Measurements from ENCODE around the gene RBFOX2. TPM values are rescaled to one million over a fixed set of nuclear protein-coding genes. Genes with fewer than 3 reads are reported as not detected.

The RBFOX2 gene
- polyA plus RNA-seq, 1 of the 3 experiments (the other 2 are of a cell fraction) = 115 TPM

DNA sequence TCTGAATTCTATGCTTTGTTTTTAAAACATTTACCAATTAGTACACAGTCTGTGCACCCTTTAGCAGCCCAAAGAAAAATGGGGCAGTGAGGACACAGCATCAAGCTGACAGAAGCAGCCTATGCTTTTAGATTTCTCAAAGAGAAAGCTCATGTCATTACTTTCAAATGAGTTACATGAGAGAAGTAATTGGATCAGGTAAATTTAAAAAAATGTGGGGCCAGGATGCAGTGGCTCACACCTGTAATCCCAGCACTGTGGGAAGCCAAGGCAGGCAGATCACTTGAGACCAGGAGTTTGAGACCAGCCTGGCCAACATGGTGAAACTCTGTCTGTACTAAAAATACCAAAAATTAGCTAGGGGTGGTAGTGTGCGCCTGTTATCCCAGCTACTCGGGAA, 253.3 kb downstream of the RBFOX2 start:
- Histone ChIP-seq H3K36me3 (replicated peaks in 1 of 2; ENCODE audit: control insufficient read depth in 1 of 2, insufficient read depth in 2 of 2, low read length in 1 of 2) (peaks cover 34 to 39% of the 10 kb centered on the region in 2 experiments), H3K79me2 (ENCODE audit: insufficient read depth) (peaks cover 62% of the 10 kb centered on the region), H2AFZ (ENCODE audit: low read depth) (no peak overlapping the region), H4K20me1 (ENCODE audit: insufficient read depth) (peaks cover 6% of the 10 kb centered on the region; the same call in 1 of the 2 replicates), H3K27ac (ENCODE audit: low read depth in 2 of 2, low read length in 1 of 2) (no peak overlapping the region), H3F3A (replicated peaks; ENCODE audit: insufficient read depth) (peaks cover 31% of the 10 kb centered on the region), H3K27me3 (ENCODE audit: insufficient read depth) (no peaks in the 10 kb centered on the region), H3K9me3 (no peaks in the 10 kb centered on the region), H3K4me2 (no peak overlapping the region), H3K4me1 (ENCODE audit: control insufficient read depth in 1 of 2, insufficient read depth in 2 of 2, low read depth in 1 of 2, low read length in 1 of 2) (peaks cover 5 to 14% of the 10 kb centered on the region in 2 experiments; a peak in 3 of 4 replicates), H3K4me3 (ENCODE audit: low read depth in 2 of 2, low read length in 1 of 2) (no peak overlapping the region), H3K9ac (no peak overlapping the region), H3K9me2 (no peaks in the 10 kb centered on the region)
- 85% methylated on average over 2 of the region's 2 CpGs for WGBS (ENCODE audit: low lambda C conversion rate)
- DNase-seq = no peak
- TF ChIP-seq SMC3 (IDR thresholded peaks at IDR 0.05; ENCODE audit: low read depth, low read length) = no peak
- TF ChIP-seq TAF1 (IDR thresholded peaks at IDR 0.05; ENCODE audit: borderline replicate concordance, low read depth, low read length) = no peak
- no peak for TF ChIP-seq RXRA (IDR thresholded peaks at IDR 0.05; ENCODE audit: borderline replicate concordance, low read depth)
- no peak for TF ChIP-seq GATA2 (CRISPR knock-in tag; IDR thresholded peaks at IDR 0.05)
- TF ChIP-seq, protein P1, sequence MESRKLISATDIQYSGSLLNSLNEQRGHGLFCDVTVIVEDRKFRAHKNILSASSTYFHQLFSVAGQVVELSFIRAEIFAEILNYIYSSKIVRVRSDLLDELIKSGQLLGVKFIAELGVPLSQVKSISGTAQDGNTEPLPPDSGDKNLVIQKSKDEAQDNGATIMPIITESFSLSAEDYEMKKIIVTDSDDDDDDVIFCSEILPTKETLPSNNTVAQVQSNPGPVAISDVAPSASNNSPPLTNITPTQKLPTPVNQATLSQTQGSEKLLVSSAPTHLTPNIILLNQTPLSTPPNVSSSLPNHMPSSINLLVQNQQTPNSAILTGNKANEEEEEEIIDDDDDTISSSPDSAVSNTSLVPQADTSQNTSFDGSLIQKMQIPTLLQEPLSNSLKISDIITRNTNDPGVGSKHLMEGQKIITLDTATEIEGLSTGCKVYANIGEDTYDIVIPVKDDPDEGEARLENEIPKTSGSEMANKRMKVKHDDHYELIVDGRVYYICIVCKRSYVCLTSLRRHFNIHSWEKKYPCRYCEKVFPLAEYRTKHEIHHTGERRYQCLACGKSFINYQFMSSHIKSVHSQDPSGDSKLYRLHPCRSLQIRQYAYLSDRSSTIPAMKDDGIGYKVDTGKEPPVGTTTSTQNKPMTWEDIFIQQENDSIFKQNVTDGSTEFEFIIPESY (IDR thresholded peaks at IDR 0.05; ENCODE audit: borderline replicate concordance, low read depth) = no peak
- no peak for TF ChIP-seq RAD21 (IDR thresholded peaks at IDR 0.05; ENCODE audit: low read length)
- TF ChIP-seq TEAD4 (IDR thresholded peaks at IDR 0.05; ENCODE audit: borderline replicate concordance, insufficient read depth) = no peak
- TF ChIP-seq FOXM1 (IDR thresholded peaks at IDR 0.05; ENCODE audit: low read depth) = no peak
- TF ChIP-seq, protein P2, sequence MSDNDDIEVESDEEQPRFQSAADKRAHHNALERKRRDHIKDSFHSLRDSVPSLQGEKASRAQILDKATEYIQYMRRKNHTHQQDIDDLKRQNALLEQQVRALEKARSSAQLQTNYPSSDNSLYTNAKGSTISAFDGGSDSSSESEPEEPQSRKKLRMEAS (IDR thresholded peaks at IDR 0.05; ENCODE audit: low read depth) = no peak
- TF ChIP-seq FOSL2 (IDR thresholded peaks at IDR 0.05; ENCODE audit: borderline replicate concordance, low read depth) = no peak
- no peak for TF ChIP-seq CTCF (IDR thresholded peaks at IDR 0.05)
- no peak for TF ChIP-seq CHD2 (IDR thresholded peaks at IDR 0.05; ENCODE audit: low read length, partially characterized antibody)
- no peak for TF ChIP-seq ELF1 (IDR thresholded peaks at IDR 0.05)
- TF ChIP-seq GABPA (IDR thresholded peaks at IDR 0.05; ENCODE audit: low read depth) = no peak
- no peak for TF ChIP-seq RCOR1 (IDR thresholded peaks at IDR 0.05; ENCODE audit: low read length)
- POLR2A ChIA-PET = no interaction called here
- CTCF ChIA-PET = interaction anchor here (1.0 kb wide), 1 partner anchor 46 kb away, joined by 3 read pairs; no protein-coding TSS in a partner anchor
